Measurements from ENCODE around the gene GPC5. TPM values are rescaled to one million over a fixed set of nuclear protein-coding genes. Genes with fewer than 3 reads are reported as not detected.

The GPC5 gene
- total RNA-seq, 4 donors from 2014 or later: 0.47 TPM; not detected in 3

DNA sequence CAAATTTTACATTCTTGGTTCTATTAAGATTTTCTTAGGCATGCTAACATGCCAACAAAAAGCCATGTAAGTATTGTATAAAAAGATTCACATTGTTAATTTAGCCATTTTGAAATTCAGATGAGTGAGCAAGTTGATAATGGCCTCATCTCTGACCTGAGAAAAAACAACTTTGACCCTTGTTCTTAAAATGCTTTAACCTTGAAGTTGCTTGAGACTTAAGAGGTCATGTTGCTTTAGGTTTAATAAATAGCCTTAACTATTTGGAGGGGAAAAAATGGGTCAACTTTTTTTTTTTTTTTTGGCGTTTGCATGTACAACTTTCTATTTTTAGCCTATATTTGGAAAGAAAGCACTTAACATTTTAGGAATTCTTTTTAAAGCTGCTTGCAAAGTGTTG is 44.9 kb upstream of the GPC5 start:
- ATAC-seq: no peak
- H3K27me3 ChIP-seq: no peaks in the 10 kb centered on the region
- 0 to 17% methylated on average over 1 of the region's 1 CpG for WGBS, 2 donors (ENCODE audit: low coverage in 1 of 2)
- TF ChIP-seq, protein P1, sequence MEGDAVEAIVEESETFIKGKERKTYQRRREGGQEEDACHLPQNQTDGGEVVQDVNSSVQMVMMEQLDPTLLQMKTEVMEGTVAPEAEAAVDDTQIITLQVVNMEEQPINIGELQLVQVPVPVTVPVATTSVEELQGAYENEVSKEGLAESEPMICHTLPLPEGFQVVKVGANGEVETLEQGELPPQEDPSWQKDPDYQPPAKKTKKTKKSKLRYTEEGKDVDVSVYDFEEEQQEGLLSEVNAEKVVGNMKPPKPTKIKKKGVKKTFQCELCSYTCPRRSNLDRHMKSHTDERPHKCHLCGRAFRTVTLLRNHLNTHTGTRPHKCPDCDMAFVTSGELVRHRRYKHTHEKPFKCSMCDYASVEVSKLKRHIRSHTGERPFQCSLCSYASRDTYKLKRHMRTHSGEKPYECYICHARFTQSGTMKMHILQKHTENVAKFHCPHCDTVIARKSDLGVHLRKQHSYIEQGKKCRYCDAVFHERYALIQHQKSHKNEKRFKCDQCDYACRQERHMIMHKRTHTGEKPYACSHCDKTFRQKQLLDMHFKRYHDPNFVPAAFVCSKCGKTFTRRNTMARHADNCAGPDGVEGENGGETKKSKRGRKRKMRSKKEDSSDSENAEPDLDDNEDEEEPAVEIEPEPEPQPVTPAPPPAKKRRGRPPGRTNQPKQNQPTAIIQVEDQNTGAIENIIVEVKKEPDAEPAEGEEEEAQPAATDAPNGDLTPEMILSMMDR (IDR thresholded peaks at IDR 0.05): no peak
- TF ChIP-seq EP300 (IDR thresholded peaks at IDR 0.05) (no peak), POLR2A (IDR thresholded peaks at IDR 0.05) (no peak), POLR2AphosphoS5 (IDR thresholded peaks at IDR 0.05) (no peak)
- H3K4me1 ChIP-seq: peaks cover 0 to 46% (median 3%) of the 10 kb centered on the region in 3 donors
- H3K9me3 ChIP-seq: no peaks in the 10 kb centered on the region
- H3K36me3 ChIP-seq: peaks cover 0 to 55% of the 10 kb centered on the region in 2 donors
- no peak overlapping the region for H3K27ac ChIP-seq
- H3K4me3 ChIP-seq: no peak overlapping the region

DNA sequence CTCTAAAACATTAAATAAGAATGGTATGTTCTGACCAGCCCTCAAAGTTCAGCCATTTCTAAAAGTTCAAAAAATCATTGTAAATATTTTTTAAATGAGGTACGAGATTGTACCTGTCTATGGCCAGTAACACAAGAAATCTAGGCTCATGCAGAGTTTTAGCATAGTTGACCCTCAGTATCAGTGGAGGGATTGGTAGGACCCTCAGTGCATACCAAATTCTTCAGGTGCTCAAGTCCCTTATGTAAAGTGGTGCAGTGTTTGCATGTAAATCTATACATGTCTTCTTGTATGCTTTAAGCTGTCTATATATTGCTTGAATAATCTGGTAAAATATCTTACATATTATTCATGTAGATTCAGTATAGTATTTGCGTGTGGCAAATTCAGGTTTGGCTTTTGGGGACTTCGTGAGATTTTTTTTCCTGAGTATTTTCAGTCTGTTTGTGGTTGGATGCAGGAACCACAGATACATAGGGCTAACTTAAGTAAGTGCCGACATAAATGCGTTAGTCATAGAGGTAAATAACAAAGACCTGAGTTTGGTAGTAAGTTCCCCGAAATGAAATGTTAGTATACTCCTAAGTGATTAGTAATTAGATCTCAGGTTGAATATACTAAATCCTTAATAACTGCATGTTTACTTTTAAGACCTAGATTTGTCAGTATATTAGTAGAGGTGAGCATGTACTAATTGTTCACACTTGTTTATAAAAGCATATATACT is 43.2 kb upstream of the GPC5 start:
- 93 to 96% methylated on average over 5 to 6 of the region's 6 CpGs for WGBS, 2 donors (ENCODE audit: low coverage in 1 of 2)
- TF ChIP-seq POLR2AphosphoS5 (IDR thresholded peaks at IDR 0.05) (no peak), EP300 (IDR thresholded peaks at IDR 0.05) (no peak), POLR2A (IDR thresholded peaks at IDR 0.05) (no peak)
- TF ChIP-seq, protein P1 (IDR thresholded peaks at IDR 0.05): no peak
- Histone ChIP-seq H3K4me3 (no peak overlapping the region), H3K36me3 (peaks cover 0 to 50% of the 10 kb centered on the region in 2 donors), H3K27me3 (no peaks in the 10 kb centered on the region), H3K27ac (no peak overlapping the region), H3K4me1 (peaks cover 0 to 33% (median 3%) of the 10 kb centered on the region in 3 donors), H3K9me3 (no peaks in the 10 kb centered on the region)
- no peak for ATAC-seq

- H3K27ac ChIP-seq: no peak overlapping the region
- H3K9me3 ChIP-seq: no peaks in the 10 kb centered on the region
- TF ChIP-seq POLR2AphosphoS5 (IDR thresholded peaks at IDR 0.05) (no peak), EP300 (IDR thresholded peaks at IDR 0.05) (no peak), POLR2A (IDR thresholded peaks at IDR 0.05) (no peak)
- TF ChIP-seq, protein P1 (IDR thresholded peaks at IDR 0.05): no peak
- H3K36me3 ChIP-seq: peaks cover 0 to 42% of the 10 kb centered on the region in 2 donors
- no peak overlapping the region for H3K4me3 ChIP-seq
- no peaks in the 10 kb centered on the region for H3K27me3 ChIP-seq
- H3K4me1 ChIP-seq: peaks cover 0 to 25% (median 3%) of the 10 kb centered on the region in 3 donors
- WGBS, 2 donors (ENCODE audit: low coverage in 1 of 2): 96 to 97% methylated on average over 6 of the region's 6 CpGs
- no peak for ATAC-seq
These were observed 42.4 kb upstream of the GPC5 start for GRCh38 chr13:91355826-91356710.

GRCh38 chr13:91356919-91357612 is 41.4 kb upstream of the GPC5 start:
- no peaks in the 10 kb centered on the region for H3K9me3 ChIP-seq
- H3K4me1 ChIP-seq: peaks cover 0 to 22% (median 3%) of the 10 kb centered on the region in 3 donors
- peaks cover 0 to 37% of the 10 kb centered on the region in 2 donors for H3K36me3 ChIP-seq
- no peaks in the 10 kb centered on the region for H3K27me3 ChIP-seq
- 74 to 76% methylated on average over 5 to 6 of the region's 6 CpGs for WGBS, 2 donors (ENCODE audit: low coverage in 1 of 2)
- no peak for ATAC-seq
- TF ChIP-seq, protein P1 (IDR thresholded peaks at IDR 0.05): no peak
- no peak for TF ChIP-seq EP300 (IDR thresholded peaks at IDR 0.05)
- no peak for TF ChIP-seq POLR2A (IDR thresholded peaks at IDR 0.05)
- TF ChIP-seq POLR2AphosphoS5 (IDR thresholded peaks at IDR 0.05): no peak
- no peak overlapping the region for H3K27ac ChIP-seq
- H3K4me3 ChIP-seq: no peak overlapping the region
